HG02571 (cell line): ENCODE data around the gene PRKAR2B.
"Not testable (repeated sequence)": the region's sequence is repeated elsewhere in the genome, so short reads cannot be mapped to it uniquely, and the experiment has no call there.

Source experiments
- ATAC-seq: cut with Tn5 transposase; IDR thresholded peaks from one replicate; pipeline ENCODE4 v1.9.1; 2021; ENCODE audit warnings: mild to moderate bottlenecking, moderate library complexity; ENCODE audit not compliant: unreplicated experiment

Gene PRKAR2B

GRCh38 chr7:107115114-107115513, 70.6 kb downstream of the PRKAR2B start:
- ATAC-seq, result no peak

DNA sequence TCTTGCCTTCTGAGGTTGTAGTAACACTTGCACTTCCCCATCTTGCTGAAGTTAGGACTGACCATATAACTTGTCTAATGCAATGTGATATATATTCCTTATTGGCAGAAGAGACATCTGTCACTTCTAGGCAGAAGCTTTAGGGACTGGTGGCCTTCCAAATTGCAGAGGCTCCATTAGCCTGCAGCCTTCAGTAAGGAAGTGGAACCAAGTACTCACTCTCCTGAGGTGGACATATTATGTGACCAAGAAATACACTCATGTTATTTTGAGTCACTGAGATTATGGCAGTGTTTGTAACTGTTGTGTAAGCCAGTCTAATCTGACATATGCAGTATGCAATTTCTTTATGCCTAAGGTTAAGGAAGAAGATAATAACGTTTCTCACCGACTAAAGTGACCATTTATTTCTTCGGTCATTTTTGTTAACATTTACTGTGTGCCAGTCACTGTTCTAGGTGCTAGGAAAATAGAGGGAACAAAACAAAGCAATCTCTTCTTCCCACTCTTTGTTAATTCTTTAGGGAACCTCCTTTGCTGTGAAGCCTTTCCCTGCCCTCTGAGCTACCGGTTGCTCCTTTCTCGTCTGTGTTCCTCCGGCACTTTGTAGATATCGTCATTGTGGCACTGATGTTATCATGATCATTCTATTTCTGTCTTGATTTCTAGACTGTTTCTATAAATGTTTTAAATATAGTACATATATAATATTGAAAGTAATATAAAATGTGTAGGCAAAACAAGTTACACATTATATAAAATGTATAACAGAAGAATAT, 71.4 kb downstream of the PRKAR2B start:
- no peak for ATAC-seq

- ATAC-seq, result no peak
Observed at GRCh38 chr7:107118109-107118900, 73.8 kb downstream of the PRKAR2B start.

GRCh38 chr7:107119376-107120105, 75.0 kb downstream of the PRKAR2B start:
- ATAC-seq, result no peak

- no peak for ATAC-seq
Observed at GRCh38 chr7:107122486-107122911, 78.0 kb downstream of the PRKAR2B start.

- no peak for ATAC-seq
Observed at GRCh38 chr7:107123392-107123791, 78.9 kb downstream of the PRKAR2B start.

DNA sequence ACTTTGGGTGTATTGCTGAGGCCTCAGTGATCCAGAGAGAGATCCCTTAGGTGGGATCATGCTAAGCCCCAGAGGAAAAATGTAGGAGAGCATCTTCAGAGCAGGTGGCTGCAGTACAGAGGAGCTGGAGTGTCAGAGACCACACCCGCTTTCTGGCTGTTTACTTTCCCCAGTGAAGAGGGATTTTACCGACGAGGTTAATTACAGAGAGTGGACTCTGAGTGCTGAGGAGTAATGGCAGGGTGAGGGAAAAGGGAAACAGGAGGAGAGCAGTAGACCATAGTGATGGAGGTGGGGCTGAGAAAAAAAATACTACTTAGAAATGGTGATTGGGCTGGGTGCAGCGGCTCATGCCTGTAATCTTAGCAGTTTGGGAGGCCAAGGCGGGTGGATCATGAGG, 81.0 kb downstream of the PRKAR2B start:
- ATAC-seq, result no peak

GRCh38 chr7:107128217-107128616, 83.7 kb downstream of the PRKAR2B start:
- ATAC-seq, result no peak

DNA sequence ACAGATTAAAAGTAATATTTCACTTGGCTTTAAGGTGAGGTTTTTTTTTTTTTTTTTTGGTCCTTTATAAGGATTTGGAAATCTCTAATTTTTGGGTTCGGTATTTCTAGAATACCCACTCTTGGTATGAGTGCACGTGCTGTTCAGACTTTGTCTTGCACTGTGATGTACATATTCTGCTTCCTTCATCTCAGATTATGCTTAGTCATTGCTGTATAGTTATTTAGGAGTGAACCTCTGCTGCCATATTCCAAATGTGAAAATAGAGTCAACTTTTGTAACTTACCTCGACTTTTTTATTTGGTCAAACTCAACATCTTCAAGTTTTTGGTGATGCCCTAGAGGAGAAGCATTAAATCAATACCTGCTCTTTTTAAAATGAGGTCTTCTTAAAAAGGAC, 84.2 kb downstream of the PRKAR2B start:
- ATAC-seq, result no peak

GRCh38 chr7:107130487-107131220, 86.1 kb downstream of the PRKAR2B start:
- no peak for ATAC-seq

GRCh38 chr7:107133396-107133795, 88.9 kb downstream of the PRKAR2B start:
- ATAC-seq, result no peak

- no peak for ATAC-seq
Observed at GRCh38 chr7:107138696-107139420, 94.4 kb downstream of the PRKAR2B start.

- not testable (repeated sequence) for ATAC-seq
Observed at GRCh38 chr7:107143875-107144274, 99.4 kb downstream of the PRKAR2B start.

GRCh38 chr7:107145067-107145838, 100.7 kb downstream of the PRKAR2B start:
- ATAC-seq, result no peak

DNA sequence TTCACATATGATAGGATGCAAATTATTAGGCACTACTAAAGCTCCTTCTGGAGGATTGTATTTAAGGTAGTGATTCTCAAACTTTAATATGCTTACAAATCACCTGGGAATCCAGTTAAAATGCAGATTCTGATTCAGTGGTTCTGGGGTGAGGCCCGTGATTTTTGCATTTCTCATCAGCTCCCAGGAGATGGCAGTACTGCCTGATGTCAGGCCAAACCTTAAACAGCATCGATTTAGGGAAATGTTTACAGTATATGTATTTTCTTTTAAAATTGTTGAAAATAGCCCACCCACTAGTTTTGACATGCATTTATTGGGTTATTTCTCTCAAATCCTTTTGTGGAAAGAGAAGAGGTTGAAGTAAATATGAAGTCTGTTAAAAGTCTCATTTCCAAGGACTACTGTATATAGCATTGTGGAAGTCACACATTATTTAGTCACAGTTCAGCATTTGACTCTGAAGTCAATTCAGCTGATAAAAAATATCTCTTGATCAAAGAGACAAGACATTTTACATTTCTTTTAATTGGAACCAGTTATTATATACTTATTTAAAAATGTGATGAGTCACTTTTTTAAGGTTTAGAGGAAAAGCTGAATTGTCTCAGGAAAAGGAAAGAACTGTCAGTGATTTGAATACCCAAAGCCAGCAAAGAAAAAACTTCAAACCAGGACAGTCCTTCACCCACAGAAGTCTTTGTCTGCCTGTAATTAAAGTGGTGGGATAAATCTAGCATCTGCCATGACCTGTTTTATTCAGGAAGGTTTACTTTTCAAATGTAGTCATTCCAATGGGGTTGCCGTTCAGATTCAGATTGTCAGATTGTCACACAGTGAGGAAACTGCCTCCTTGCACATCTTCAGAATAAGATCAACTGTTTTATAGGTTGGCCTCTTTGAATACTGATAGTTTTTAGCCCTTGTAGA, 103.2 kb downstream of the PRKAR2B start:
- no peak for ATAC-seq

- ATAC-seq, result no peak
Observed at GRCh38 chr7:107148721-107149120, 104.2 kb downstream of the PRKAR2B start.

GRCh38 chr7:107149863-107150262, 105.4 kb downstream of the PRKAR2B start:
- no peak for ATAC-seq

GRCh38 chr7:107150375-107151073, 106.0 kb downstream of the PRKAR2B start:
- no peak for ATAC-seq
